WI38 (cell line): ENCODE results near the gene ZBTB16.

Experiments
- H3K4me3 ChIP-seq: 2 replicates; pipeline ENCODE4 v1.5.1; 2011; ENCODE audit warnings: low read depth, mild to moderate bottlenecking, control low read depth, low read length
- TF ChIP-seq, protein P1 (sequence below): IDR thresholded peaks from 2 replicates; pipeline ENCODE4 v1.5.1; 2012; ENCODE audit warnings: low read depth, mild to moderate bottlenecking, control low read depth, low read length

The ZBTB16 gene

GRCh38 chr11:114073828-114074381 lies 14.4 kb downstream of the ZBTB16 start:
- H3K4me3 ChIP-seq, result no peak overlapping the region
- TF ChIP-seq, protein P1, sequence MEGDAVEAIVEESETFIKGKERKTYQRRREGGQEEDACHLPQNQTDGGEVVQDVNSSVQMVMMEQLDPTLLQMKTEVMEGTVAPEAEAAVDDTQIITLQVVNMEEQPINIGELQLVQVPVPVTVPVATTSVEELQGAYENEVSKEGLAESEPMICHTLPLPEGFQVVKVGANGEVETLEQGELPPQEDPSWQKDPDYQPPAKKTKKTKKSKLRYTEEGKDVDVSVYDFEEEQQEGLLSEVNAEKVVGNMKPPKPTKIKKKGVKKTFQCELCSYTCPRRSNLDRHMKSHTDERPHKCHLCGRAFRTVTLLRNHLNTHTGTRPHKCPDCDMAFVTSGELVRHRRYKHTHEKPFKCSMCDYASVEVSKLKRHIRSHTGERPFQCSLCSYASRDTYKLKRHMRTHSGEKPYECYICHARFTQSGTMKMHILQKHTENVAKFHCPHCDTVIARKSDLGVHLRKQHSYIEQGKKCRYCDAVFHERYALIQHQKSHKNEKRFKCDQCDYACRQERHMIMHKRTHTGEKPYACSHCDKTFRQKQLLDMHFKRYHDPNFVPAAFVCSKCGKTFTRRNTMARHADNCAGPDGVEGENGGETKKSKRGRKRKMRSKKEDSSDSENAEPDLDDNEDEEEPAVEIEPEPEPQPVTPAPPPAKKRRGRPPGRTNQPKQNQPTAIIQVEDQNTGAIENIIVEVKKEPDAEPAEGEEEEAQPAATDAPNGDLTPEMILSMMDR, result no peak

- no peak overlapping the region for H3K4me3 ChIP-seq
- TF ChIP-seq, protein P1, result no peak
Measured at GRCh38 chr11:114074546-114075343, 15.2 kb downstream of the ZBTB16 start.

GRCh38 chr11:114075344-114075610 lies 15.8 kb downstream of the ZBTB16 start:
- TF ChIP-seq, protein P1, result no peak
- H3K4me3 ChIP-seq, result no peak overlapping the region

DNA sequence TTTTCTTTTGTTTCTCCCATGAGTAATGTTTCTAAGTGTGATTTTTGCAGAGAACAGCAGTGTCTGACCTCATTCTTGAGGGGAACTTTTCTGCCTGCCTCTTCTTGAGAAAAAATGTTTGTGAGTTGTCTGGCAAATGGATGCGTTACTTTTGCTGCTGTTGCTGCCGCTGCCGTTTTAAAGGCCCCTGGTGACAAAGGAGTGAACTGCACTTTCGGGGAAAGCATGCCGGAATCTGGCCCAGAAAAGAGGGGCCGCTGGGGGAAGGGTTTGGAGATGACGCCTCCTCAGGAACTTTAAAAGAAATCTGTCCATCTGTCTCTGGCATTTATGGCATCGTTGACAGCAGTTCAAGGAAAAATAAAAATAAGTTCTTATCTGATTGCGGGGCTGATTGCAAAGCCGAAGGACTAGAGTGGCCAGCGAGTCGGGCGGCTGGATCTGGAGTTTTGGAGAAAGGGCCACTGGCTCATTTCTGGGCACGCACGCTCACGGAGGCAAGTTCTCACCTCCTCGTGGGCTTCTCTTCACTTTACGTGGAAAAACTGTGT lies 16.5 kb downstream of the ZBTB16 start:
- TF ChIP-seq, protein P1, result peak; percentile 56
- H3K4me3 ChIP-seq, result no peak overlapping the region

- H3K4me3 ChIP-seq, result no peak overlapping the region
Measured at GRCh38 chr11:114076921-114077331, 17.4 kb downstream of the ZBTB16 start.

GRCh38 chr11:114077482-114078305 lies 18.2 kb downstream of the ZBTB16 start:
- TF ChIP-seq, protein P1, result no peak
- H3K4me3 ChIP-seq, result no peak overlapping the region

More at GRCh38 chr11:114076921-114077331, 17.4 kb downstream of the ZBTB16 start:
- TF ChIP-seq, protein P1, result no peak
